ENCODE data around the gene HOXD13. TPM values are rescaled to one million over a fixed set of nuclear protein-coding genes. Genes with fewer than 3 reads are reported as not detected.

Gene HOXD13
- total RNA-seq, 1 donor from 2014 or later: not detected

DNA sequence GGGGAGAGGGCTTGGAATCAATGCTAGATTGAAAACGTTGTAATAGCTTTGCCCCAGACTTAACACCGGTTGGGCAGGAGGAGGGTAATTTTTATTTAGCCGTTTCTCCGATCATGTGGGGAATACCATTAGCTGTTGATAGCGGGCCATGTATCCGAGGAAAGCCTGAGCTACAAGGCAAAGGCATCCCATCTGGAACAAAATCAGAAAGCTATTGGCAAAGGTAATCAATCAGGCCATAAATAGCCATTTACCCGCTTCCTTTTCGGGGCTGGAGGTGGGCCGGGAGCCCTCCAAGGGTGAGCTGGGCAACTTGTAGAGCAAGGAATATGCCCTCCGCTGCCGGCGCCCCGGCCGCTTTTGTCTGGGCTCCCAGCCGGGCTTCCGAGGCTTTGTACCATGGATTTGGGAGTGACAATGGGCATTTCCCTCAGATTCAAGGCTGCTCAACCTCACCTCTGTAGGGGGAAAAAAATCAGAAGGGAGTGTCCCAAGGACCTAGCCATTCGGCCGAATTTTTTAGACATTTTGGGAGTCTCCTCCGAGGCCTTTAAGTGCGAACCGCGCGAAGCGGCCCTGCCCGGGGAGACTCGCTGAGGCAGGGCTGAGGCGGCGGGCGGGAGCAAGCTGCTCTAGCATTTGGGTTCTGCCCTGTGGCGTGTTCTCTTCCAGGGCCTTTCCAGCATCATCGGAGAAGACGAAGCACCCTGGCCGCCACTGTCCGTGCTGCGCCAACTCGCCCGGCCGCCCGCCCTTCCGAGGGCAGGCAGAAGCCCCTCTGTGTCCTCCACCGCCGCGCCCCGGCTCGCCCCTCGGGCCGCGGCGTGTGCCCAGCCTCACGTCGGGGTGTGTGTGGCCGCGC is 28.9 kb downstream of the HOXD13 start:
- H3K36me3 ChIP-seq (ENCODE audit: control insufficient read depth, insufficient read depth, low read length): no peaks in the 10 kb centered on the region
- TF ChIP-seq, protein P1, sequence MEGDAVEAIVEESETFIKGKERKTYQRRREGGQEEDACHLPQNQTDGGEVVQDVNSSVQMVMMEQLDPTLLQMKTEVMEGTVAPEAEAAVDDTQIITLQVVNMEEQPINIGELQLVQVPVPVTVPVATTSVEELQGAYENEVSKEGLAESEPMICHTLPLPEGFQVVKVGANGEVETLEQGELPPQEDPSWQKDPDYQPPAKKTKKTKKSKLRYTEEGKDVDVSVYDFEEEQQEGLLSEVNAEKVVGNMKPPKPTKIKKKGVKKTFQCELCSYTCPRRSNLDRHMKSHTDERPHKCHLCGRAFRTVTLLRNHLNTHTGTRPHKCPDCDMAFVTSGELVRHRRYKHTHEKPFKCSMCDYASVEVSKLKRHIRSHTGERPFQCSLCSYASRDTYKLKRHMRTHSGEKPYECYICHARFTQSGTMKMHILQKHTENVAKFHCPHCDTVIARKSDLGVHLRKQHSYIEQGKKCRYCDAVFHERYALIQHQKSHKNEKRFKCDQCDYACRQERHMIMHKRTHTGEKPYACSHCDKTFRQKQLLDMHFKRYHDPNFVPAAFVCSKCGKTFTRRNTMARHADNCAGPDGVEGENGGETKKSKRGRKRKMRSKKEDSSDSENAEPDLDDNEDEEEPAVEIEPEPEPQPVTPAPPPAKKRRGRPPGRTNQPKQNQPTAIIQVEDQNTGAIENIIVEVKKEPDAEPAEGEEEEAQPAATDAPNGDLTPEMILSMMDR (IDR thresholded peaks at IDR 0.05; ENCODE audit: insufficient read depth, low read length, poor library complexity, severe bottlenecking): no peak
- no peak for DNase-seq (ENCODE audit: low read depth)
- peaks cover 2% of the 10 kb centered on the region for H3K27me3 ChIP-seq (ENCODE audit: control insufficient read depth, insufficient read depth, low read length)
- H3K4me3 ChIP-seq (ENCODE audit: low read depth, low read length): peak overlapping the region; percentile 59

- TF ChIP-seq, protein P1 (IDR thresholded peaks at IDR 0.05; ENCODE audit: insufficient read depth, low read length, poor library complexity, severe bottlenecking): no peak
- H3K36me3 ChIP-seq (ENCODE audit: control insufficient read depth, insufficient read depth, low read length): no peaks in the 10 kb centered on the region
- peaks cover 2% of the 10 kb centered on the region for H3K27me3 ChIP-seq (ENCODE audit: control insufficient read depth, insufficient read depth, low read length)
- peak overlapping the region; percentile 59 for H3K4me3 ChIP-seq (ENCODE audit: low read depth, low read length)
- no peak for DNase-seq (ENCODE audit: low read depth)
Observed at GRCh38 chr2:176122052-176122682, 29.6 kb downstream of the HOXD13 start.

GRCh38 chr2:176122683-176123410 is 30.3 kb downstream of the HOXD13 start, which contains the start of gene HOXD9:
TSS of gene HOXD9 (plus strand) at chr2:176122719. CDS start at chr2:176122769, 50 bp downstream.
- Histone ChIP-seq H3K4me3 (ENCODE audit: low read depth, low read length) (peak within 1 kb of the TSS; percentile 59), H3K36me3 (ENCODE audit: control insufficient read depth, insufficient read depth, low read length) (no peaks in the 10 kb centered on the region), H3K27me3 (ENCODE audit: control insufficient read depth, insufficient read depth, low read length) (no peaks in the 10 kb centered on the region)
- DNase-seq (ENCODE audit: low read depth): no peak
- TF ChIP-seq, protein P1 (IDR thresholded peaks at IDR 0.05; ENCODE audit: insufficient read depth, low read length, poor library complexity, severe bottlenecking): no peak

- TF ChIP-seq, protein P1 (IDR thresholded peaks at IDR 0.05; ENCODE audit: insufficient read depth, low read length, poor library complexity, severe bottlenecking): no peak
- Histone ChIP-seq H3K27me3 (ENCODE audit: control insufficient read depth, insufficient read depth, low read length) (no peaks in the 10 kb centered on the region), H3K4me3 (ENCODE audit: low read depth, low read length) (peak overlapping the region; percentile 59), H3K36me3 (ENCODE audit: control insufficient read depth, insufficient read depth, low read length) (no peaks in the 10 kb centered on the region)
- no peak for DNase-seq (ENCODE audit: low read depth)
Observed at GRCh38 chr2:176123411-176124109, 31.0 kb downstream of the HOXD13 start.

- peak overlapping the region; percentile 59 for H3K4me3 ChIP-seq (ENCODE audit: low read depth, low read length)
- no peak for DNase-seq (ENCODE audit: low read depth)
- H3K36me3 ChIP-seq (ENCODE audit: control insufficient read depth, insufficient read depth, low read length): no peaks in the 10 kb centered on the region
- TF ChIP-seq, protein P1 (IDR thresholded peaks at IDR 0.05; ENCODE audit: insufficient read depth, low read length, poor library complexity, severe bottlenecking): no peak
- H3K27me3 ChIP-seq (ENCODE audit: control insufficient read depth, insufficient read depth, low read length): no peaks in the 10 kb centered on the region
Observed at GRCh38 chr2:176124110-176124946, 31.8 kb downstream of the HOXD13 start.
